GM21576 (cell line): ENCODE measurements around the gene MRPL27.

Source experiments
- ATAC-seq: cut with Tn5 transposase; IDR thresholded peaks from one replicate; pipeline ENCODE4 v1.9.1; 2021; ENCODE audit warnings: mild to moderate bottlenecking, moderate library complexity; ENCODE audit not compliant: unreplicated experiment

The MRPL27 gene

GRCh38 chr17:50361561-50362480 is 11.2 kb downstream of the MRPL27 start:
- ATAC-seq = no peak

GRCh38 chr17:50360486-50361115 is 12.4 kb downstream of the MRPL27 start:
- ATAC-seq = no peak

GRCh38 chr17:50359998-50360461 is 13.0 kb downstream of the MRPL27 start:
- no peak for ATAC-seq

- ATAC-seq = no peak
Observed at GRCh38 chr17:50359005-50359699, 13.8 kb downstream of the MRPL27 start.

- ATAC-seq = no peak
Observed at GRCh38 chr17:50358177-50358576, 14.8 kb downstream of the MRPL27 start.

GRCh38 chr17:50356892-50357510 is 16.0 kb downstream of the MRPL27 start:
- no peak for ATAC-seq

GRCh38 chr17:50356418-50356817 is 16.6 kb downstream of the MRPL27 start:
- ATAC-seq = no peak

GRCh38 chr17:50355701-50356341 is 17.2 kb downstream of the MRPL27 start:
- no peak for ATAC-seq

GRCh38 chr17:50355336-50355700 is 17.7 kb downstream of the MRPL27 start:
- ATAC-seq = no peak

GRCh38 chr17:50354776-50355175 is 18.2 kb downstream of the MRPL27 start:
- ATAC-seq = no peak

GRCh38 chr17:50354198-50354597 is 18.8 kb downstream of the MRPL27 start:
- ATAC-seq = no peak

GRCh38 chr17:50353600-50354195 is 19.3 kb downstream of the MRPL27 start:
- ATAC-seq = no peak

GRCh38 chr17:50352693-50353599 is 20.0 kb downstream of the MRPL27 start:
- no peak for ATAC-seq

GRCh38 chr17:50352072-50352692 is 20.8 kb downstream of the MRPL27 start:
- ATAC-seq = no peak

GRCh38 chr17:50350733-50351132 is 22.3 kb downstream of the MRPL27 start:
- no peak for ATAC-seq

GRCh38 chr17:50349243-50349600 is 23.8 kb downstream of the MRPL27 start:
- no peak for ATAC-seq

- no peak for ATAC-seq
Observed at GRCh38 chr17:50348522-50349242, 24.3 kb downstream of the MRPL27 start.

- no peak for ATAC-seq
Observed at GRCh38 chr17:50347894-50348291, 25.1 kb downstream of the MRPL27 start.
